GM21723 (cell line): ENCODE results near the gene ARHGEF18.
"Not testable (repeated sequence)": the region's sequence is repeated elsewhere in the genome, so short reads cannot be mapped to it uniquely, and the experiment has no call there.

Source experiments
- ATAC-seq: cut with Tn5 transposase; IDR thresholded peaks from one replicate; pipeline ENCODE4 v1.9.1; 2021; ENCODE audit warnings: mild to moderate bottlenecking, moderate library complexity; ENCODE audit not compliant: unreplicated experiment

ARHGEF18 gene

DNA sequence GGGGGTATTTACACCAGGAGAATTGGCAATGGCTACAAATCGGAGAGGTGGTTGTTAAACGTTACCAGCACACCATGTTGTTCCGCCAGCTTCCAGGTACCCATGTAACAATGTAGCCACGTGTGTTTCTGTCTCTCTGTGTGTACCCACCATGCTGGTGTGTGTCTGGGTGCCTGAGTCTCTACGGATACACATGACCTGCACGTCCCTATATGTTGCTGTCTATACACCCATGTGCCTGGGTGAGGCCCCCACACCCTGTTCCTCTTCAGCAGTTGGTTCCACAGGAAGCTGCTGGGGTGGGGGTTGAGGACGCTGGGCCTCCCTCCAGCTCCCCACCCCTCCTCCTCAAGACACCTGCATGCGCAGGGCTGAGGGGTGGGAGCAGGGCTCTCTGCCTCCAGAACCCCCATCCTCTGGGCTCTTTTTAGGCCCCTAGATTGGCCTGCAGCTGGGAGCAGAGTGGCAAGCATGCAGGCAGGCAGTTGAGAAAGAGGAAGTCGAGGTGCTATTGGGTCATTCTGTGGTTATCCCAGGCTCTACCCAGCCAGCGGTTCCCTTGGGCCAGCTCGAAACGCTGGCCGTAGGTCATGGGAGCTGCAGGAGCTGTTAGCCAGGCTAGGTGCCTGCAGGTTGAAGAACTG, at the start of gene ARHGEF18:
ARHGEF18 (plus strand) TSS at position 351 of the 644 bp plus-strand sequence. CDS start 13,954 bp downstream, outside the sequence.
- ATAC-seq: no peak

DNA sequence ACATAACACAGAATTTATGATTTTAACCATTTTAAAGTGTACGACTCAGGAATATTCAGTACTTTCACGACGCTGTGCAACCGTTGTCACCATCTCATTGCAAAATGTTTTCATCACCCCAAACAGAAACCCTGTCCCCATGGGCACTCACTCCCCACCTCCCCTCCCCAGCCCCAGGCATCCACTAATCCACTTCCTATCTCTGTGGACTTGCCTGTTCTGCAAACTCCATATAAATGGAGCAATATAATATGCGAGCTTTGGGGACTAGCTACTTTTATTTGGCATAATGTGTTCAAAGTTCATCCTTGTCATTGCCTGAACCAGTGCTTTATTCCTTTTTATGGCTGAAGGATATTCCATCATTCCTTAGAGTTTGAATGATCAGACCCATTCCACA, 47.2 kb upstream of the ARHGEF18 start:
- ATAC-seq: no peak

DNA sequence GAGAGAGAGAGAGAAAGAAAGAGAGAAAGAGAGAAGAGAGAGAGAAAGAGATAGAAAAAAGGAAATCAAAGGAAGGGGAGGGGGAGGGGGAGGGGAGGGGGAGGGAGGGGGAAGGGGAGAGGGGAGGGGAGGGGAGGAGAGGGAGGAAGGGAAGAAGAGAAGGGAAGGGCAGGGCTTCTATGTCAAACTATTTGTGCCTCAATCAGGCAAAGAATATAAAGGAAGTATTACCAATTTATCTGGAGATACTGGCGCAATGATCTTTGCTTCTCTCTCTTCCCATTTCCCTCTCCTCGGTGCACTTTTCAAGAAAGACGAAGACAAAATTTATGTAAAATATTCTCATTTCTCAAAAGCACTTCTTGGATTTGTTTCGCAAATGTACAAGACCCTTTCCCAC, 45.3 kb upstream of the ARHGEF18 start:
- no peak for ATAC-seq

DNA sequence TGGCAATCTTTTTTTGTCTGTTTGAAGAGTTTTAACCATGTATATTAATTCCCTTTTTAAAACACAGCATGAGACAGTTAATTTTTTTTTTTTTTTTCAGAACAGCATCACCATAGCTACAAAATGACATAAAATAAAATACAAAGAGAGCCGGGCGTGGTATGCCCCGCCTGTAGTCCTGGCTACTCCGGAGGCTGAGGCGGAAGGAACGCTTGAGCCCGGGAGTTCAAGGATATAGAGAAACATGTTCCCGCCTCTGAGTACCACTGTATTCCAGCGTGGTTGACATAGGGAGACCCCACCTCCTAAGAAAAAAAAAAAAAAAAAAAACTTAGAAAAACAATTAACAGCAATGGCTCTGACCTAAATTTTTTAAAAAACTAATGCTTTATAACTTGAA, 44.5 kb upstream of the ARHGEF18 start:
- no peak for ATAC-seq

DNA sequence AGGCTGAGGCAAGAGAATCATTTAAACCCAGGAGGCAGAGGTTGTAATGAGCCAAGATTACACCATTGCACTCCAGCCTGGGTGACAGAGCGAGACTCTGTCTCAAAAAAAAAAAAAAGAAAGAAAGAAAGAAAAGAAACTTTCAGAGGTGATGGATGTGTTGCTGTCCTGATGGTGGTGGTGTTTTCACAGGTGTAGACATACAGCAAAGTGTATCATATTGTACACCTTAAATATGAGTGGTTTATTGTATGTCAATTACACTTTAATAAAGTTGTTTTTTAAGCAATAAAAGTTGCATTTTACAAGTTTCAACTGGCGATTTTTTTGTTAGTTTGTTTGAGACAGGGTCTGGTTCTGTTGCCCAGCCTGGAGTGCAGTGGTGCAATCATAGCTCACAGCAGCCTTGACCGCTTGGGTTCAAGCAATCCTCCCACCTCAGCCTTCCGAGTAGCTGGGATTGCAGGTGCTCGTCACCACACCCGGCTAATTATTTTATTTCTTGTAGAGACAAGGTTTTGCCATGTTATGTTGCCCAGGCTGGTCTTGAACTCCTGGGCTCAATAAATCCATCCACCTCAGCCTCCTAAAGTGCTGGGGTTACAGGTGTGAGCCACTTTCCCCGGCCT, 41.0 kb upstream of the ARHGEF18 start:
- ATAC-seq: no peak

DNA sequence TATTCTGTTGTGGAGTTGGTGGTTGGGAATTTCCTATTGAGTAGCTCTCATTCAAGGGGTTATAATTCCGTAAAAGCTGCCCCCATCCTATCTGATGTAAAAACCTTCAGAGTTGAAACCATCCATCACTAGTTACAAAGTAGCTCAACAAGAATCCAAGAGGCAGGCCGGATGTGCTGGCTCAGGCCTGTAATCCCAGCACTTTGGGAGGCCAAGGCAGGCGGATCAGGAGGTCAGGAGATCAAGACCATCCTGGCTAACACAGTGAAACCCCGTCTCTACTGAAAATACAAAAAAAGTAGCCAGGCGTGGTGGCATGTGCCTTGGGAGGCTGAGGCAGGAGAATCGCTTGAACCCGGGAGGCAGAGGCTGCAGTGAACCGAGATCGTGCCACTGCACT, 40.4 kb upstream of the ARHGEF18 start:
- not testable (repeated sequence) for ATAC-seq

DNA sequence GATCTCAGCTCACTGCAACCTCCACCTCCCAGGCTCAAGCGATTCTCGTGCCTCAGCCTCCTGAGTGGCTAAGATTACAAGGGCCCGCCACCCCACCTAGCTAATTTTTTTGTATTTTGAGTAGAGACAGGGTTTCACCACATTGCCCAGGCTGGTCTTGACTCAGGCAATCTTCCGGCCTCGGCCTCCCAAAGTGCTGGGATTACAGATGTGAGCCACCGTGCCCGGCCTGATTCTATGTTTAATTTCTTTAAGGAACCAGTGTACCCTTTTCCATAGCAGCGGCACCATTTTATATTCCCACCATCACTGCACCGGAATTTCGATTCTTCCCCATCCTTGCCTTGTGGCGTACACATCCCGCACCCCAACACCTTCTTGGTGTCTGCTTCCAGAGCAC, 36.8 kb upstream of the ARHGEF18 start:
- no peak for ATAC-seq

DNA sequence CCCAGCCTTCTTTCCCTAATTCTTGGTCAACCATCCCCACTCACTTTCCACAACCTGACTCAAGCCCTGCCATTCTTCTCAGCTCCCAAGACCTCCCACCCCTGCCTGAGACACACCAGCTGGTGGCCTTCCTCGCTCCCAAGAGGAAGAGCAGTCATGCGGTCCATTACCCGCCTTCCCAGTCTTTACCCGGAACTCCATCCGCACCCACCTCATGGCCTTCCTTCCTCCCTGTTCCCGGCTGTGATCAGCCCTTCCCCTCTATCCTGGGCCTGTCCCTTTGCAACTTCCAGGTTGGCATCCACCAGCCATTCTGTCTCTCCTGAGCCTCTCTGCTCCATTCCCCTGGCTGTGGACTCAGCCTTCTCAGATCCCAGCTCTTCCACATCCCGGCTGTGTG, 35.9 kb upstream of the ARHGEF18 start:
- ATAC-seq: no peak

DNA sequence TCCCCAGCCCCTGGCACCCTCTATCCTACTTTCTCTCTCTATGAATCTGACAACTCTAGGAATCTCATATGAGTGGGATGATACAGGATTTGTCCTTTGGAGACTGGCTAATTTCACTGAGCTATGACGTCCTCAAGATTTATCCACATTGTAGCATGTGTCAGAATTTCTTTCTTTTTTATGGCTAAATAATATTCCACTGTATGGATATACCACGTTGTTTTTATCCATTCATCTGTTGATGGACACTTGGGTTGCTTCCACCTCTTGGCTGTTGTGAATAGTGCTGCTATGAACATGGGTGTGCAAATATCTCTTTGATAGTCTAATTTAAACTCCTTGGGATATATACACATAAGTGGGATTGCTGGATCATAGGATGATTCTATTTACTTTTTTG, 30.6 kb upstream of the ARHGEF18 start:
- no peak for ATAC-seq

DNA sequence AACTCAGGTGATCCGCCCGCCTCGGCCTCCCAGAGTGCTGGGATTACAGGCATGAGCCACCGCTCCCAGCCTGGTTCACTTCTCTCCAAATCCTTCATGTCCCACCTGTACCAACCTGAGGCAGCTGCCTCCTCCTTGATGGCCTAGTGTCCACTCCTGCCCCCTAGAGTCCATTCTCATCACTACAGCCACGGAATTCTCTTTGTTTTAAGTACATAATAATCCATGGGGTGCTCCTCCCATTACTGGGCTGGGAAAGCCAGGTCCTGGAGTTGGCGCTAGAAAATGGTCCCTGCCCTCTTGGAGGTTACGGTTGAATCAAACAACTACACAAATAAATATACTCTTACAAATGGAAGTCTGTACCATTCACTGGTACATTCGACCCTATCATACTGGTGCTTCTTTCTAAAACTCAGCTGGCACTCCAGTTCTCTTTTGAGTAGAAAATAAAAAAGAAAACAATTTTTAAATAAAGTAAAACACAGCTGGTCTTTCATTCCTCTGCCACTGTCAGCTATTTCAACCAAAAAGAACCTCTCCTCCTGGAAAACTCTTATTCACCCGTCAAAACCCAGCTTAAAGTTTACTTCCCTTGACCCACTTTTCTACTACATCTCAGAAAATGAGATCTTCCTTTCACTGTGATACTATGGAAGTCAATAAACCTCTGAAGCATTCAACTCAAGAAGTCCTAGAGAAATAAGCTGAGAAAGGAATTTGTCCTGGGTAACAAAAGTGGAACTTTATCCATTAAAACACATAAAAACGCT, 22.4 kb upstream of the ARHGEF18 start:
- no peak for ATAC-seq

DNA sequence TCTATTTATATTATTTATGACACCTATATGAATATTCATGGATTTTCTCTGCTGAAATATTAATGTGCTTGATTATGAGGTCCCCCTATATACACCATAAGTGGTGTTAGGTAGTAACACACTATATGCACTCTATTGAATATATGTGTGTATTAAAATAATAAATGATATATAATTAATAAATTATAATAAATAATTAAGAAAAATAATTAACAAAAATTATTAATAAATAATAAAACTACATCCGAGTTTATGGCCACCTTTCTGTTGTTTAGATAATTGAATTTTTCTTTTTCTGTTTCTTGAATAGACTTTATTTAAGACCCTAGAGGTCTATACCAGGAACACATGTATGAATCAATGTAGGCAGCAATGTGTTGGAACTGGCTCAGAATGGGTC, 20.9 kb upstream of the ARHGEF18 start:
- no peak for ATAC-seq

DNA sequence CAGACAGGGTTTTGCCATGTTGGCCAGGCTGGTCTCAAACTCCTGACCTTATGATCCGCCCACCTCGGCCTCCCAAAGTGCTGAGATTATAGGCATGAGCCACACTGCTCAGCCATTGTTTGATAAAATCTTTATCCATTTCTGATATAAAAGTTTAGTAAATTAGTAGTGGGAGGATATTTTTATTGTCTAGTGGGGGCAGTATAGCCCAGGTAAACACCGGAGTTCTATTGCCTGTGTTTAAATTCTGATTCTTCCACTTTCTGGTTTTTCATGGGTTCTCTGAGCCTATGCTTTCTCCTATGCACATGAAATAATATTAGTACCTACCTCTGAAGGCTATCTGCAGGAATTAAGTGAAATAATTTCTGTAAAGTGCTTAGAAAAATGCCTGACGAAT, 20.1 kb upstream of the ARHGEF18 start:
- ATAC-seq: no peak

DNA sequence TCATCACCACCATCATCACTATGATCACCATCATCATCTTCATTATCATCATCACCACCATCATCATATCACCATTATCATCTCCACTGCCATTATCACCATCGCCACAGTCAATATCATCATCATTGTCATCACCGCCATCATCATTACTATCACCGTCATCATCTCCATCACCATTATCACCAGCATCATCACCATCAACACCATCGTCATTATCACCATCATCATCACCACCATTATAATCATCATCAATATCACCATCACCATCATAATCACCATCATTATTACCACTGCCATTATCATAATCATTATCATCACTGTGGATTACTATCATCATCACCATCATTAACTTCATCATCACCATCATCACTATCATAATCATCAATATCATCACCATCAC, 17.3 kb upstream of the ARHGEF18 start:
- no peak for ATAC-seq

DNA sequence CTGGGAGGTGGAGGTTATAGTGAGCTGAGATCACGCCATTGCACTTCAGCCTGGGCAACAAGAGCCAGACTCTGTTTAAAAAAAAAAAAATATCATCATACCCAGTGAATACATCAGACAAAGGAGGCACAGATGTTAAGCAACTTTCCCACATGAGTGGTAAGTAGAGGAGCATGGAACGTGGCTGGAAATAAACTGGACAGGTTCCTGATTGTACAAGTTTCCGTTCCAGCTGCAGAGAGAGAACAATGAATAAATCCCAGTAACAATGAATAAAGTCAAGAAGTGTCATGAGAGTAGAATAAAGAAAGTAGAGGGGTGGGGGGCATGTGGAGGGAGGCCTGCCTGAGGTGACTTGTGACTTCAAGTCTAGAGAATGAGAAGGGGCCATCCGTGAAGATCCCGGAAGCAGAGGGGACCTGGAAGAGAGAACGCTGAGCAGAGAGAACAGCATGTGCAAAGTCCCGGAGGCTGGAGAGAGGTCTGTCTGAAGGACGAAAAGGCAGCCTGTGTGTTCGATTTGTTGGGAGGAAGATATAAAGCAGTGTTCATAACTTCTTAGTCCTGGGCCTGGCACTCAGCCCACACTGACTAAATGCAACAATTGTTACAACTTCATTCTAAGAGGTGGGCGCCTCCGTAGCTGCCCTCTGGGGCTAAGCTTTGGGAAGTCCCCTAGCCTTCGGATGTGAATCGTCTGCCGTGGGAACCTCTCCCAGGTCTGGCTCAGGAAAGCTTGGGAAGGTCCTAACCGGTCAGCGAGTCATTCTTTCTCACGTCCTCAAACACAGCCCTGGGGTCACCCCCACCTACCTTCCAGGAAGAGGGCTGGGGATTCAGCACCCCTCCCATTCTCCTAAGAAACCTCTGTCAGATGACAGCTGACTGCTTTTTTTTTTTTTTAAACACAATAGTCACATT, 15.3 kb upstream of the ARHGEF18 start:
- no peak for ATAC-seq

DNA sequence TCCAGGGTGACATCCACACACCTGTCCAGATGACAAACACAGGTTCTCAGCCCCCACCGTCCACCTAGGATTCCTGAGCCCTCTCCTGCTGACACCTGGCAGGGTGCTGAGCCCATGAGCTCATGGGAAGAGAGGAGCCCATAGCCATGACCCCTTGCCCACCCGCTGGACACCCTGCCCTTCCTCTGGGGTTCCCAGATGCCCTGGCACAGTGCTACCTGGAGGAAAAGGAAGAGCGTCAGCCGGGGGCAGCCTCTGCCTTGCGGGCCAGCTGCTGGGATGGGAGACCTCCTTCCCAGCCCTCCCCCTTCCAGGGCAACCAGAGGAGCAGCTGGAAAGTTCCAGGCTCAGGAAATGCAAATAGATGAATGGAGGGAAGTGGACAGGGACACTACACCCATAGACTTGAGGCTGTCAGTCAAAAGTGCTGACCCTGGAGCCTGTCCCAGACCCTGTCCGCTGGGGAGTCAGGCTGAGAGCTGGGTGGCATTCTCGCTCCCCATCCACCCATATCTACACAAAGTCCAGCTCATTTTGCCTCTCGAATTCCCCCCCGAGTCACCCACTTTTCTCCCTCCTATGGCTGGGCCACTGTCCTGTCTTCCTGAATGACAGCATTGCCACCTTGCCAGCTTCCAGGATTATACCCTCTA, 12.3 kb upstream of the ARHGEF18 start:
- no peak for ATAC-seq

DNA sequence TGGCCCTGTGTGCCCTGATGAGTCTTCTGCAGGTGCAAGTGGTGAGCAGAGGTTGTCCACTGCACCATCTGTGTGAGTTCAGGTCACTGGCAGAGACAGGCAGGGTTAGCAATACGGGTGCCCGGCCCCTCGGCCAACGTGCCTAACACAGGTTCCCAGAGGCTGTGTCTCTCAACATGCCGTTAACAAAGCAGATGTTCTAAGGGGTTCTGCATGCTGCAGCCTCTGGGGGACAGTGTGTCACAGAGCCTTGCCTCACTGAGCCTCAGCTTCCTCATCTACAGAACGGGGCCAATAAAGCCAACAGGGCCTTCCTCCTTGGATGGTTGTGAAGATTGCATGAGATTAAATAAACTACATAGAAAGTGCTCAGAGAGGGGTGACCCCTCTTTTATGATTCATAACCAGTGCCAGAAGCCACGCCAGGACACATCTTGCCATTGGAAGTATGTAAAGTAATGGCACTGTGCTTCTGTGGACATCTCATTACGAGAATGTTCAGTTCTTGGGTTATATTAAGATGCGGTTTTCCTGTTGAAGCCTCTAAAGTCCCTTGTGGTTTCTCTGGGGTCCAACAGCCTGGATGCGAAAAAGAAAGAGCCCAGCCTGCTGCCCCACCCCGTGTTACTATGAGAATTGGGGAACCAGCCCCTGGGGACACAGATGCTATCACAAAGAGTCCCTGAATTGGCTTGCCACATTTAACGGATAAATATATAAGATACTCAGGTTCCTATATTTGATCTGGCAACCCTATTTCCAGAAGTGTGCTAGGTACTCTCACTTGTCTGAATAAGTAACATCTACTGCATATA, 11.2 kb upstream of the ARHGEF18 start:
- peak; percentile 75 for ATAC-seq

DNA sequence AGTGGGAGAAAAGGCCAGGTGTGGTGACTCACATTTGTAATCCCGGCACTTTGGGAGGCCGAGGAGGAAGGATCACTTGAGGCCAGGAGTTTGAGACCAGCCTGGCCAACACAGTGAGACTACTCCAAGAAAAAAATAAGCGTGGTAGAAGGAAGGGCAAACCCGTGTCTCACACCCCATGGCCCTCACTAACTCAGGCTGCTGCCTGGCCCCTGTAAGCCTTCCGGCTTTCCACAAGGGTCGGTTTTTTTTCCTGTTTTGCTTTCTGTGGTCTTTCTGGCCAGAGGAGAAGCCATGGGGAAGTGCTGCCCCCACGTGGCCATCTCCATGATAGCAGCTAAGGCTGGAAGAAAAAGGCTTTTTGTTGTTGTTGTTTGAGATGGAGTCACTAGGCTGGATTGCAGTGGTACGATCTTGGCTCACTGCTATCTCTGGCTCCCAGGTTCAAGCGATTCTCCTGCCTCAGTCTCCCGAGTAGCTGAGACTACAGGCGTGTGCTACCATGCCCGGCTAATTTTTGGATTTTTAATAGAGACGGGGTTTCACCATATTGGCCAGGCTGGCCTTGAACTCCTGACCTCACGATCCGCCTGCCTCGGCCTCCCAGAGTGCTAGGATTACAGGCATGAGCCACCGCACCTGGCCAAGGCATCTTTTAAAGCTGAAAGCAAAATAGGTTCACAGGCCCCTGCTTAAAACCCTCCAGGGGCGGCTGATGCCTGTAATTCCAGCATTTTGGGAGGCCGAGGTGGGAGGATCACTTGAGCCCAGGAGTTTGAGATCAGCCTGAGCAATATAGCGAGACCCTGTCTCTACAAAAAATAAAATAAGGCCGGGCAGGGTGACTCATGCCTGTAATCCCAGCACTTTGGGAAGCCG, 7.5 kb upstream of the ARHGEF18 start:
- no peak for ATAC-seq

DNA sequence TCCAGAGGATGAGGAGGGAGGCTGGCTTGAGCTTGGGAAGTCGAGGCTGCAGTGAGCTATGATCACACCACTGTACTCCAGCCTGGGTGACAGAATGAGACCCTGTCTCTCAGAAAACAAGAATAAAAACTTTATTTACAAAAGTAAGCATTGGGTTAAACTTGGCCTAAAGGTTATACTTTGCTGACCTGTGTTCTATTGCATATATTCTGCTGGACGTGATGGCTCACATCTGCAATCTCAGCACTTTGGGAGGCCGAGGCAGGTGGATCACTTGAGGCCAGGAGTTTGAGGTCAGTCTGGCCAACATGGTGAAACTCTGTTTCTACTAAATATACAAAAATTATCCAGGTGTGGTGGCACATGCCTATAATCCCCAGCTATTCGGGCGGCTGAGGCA, 6.6 kb upstream of the ARHGEF18 start:
- ATAC-seq: no peak

DNA sequence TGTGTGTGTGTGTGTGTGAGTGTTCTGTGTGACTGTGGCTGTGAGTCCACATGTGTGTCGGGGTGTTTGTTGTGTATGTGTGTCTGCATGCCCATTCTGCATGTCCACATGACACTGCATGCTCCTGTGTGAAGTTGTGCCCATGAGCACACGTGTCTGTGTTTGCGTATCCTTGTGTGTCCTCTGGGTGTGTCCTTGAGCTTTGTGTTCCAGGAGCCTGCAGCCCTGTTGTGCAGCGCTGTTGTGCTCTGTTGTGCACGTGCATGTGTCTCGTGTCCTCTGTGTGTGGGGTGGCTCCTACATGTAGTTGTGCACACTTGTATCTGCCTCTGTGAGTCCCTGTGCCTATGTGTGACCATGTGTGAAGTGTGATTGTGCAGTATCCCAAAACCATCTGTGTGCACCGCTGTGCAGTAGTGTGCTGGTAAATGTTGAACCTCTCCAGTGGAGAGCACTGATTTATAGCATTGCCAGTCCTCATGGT, 2.2 kb upstream of the ARHGEF18 start:
- ATAC-seq: no peak
